Measurements from ENCODE around the gene S100A2.

- TF ChIP-seq EZH2 (IDR thresholded peaks at IDR 0.05; ENCODE audit: insufficient read depth, poor library complexity, severe bottlenecking) (no peak), EZH2phosphoT487 (IDR thresholded peaks at IDR 0.05; ENCODE audit: insufficient read depth, low read depth) (no peak)
These were observed 12.5 kb downstream of the S100A2 start for GRCh38 chr1:153553096-153553495.
